Epithelial cell of proximal tubule (primary cell): Measurements from ENCODE around the gene OTOG. TPM values are rescaled to one million over a fixed set of nuclear protein-coding genes. Genes with fewer than 3 reads are reported as not detected.

Source experiments
- DNase-seq: peaks from one replicate; pipeline ENCODE4 v3.0.0-alpha.2; 2011; ENCODE audit warnings: low read depth
- H3K4me3 ChIP-seq: 2 replicates; pipeline ENCODE4 v1.5.1; 2011; ENCODE audit warnings: low read depth, mild to moderate bottlenecking, low read length
- total RNA-seq: library from RNA; depleted of rRNA; stranded (reverse); fragments of >200 nt; gene quantifications from 2 replicates; pipeline ENCODE4 v1.2.3, GENCODE V29; 2015
- TF ChIP-seq, protein P1 (sequence below): conservative IDR thresholded peaks from 2 replicates; pipeline ENCODE4 v1.5.1; 2012; ENCODE audit warnings: low read depth, mild to moderate bottlenecking, low read length

The OTOG gene
- total RNA-seq, 1 donor from 2014 or later: not detected

DNA sequence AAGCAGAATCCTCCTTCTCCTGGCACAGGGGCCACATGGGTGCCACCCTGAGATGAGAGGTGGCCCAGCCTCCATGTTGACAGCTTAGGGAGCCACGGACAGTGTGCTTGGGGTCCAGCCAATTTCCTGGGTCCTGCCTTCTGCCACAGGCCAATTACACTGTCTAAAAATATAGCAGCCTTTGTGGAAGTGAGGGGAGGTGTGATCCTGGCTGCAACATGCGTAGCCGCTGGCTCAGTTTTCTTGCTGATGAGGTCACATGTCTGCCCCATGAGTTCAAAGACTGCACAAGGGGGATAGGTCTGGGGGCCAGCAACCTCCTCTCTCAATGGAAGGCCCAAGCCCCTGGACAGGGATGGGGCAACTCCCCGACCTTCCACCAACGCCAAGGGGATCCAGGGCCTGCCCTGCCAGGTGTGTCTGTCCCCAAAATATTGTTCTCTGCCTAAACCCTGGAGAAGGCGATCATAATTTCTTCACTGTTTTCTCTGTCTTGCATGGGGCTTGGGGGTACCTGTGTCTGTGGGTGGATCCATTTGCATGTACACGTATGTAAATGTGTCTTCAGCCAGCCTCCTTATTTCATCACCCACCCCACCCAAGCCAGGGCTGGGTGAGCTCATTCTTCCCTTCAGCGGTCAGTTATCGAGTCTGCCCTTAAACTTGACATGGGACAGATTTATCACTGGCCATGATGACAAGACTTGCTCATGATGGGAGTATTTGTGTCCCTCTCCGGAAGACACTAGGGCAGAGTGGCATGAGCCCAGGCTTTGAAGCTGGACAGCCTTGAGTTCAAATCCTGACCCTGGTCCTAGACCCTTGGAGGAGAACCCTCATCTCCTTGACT lies 59.4 kb downstream of the OTOG start:
- no peak overlapping the region for H3K4me3 ChIP-seq
- TF ChIP-seq, protein P1, sequence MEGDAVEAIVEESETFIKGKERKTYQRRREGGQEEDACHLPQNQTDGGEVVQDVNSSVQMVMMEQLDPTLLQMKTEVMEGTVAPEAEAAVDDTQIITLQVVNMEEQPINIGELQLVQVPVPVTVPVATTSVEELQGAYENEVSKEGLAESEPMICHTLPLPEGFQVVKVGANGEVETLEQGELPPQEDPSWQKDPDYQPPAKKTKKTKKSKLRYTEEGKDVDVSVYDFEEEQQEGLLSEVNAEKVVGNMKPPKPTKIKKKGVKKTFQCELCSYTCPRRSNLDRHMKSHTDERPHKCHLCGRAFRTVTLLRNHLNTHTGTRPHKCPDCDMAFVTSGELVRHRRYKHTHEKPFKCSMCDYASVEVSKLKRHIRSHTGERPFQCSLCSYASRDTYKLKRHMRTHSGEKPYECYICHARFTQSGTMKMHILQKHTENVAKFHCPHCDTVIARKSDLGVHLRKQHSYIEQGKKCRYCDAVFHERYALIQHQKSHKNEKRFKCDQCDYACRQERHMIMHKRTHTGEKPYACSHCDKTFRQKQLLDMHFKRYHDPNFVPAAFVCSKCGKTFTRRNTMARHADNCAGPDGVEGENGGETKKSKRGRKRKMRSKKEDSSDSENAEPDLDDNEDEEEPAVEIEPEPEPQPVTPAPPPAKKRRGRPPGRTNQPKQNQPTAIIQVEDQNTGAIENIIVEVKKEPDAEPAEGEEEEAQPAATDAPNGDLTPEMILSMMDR: no peak
- DNase-seq: no peak

DNA sequence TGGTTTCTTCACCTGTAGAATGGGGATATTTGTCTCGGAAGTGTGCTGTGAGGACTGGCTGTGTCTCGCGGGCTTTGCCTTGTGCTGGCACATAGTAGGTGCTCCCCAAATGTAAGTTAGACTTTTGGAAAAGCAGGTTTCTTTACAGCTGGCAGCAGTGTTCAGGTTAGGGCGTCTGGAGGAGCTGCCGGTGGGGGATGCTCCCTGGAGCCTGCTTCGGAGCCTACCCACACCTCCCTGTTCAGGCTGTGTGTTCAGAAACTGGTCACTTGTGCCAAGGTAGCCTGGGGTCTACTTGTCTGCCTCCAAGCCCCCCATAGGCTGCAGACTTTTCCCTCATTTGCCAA lies 60.0 kb downstream of the OTOG start:
- TF ChIP-seq, protein P1: no peak
- DNase-seq: no peak
- no peak overlapping the region for H3K4me3 ChIP-seq

DNA sequence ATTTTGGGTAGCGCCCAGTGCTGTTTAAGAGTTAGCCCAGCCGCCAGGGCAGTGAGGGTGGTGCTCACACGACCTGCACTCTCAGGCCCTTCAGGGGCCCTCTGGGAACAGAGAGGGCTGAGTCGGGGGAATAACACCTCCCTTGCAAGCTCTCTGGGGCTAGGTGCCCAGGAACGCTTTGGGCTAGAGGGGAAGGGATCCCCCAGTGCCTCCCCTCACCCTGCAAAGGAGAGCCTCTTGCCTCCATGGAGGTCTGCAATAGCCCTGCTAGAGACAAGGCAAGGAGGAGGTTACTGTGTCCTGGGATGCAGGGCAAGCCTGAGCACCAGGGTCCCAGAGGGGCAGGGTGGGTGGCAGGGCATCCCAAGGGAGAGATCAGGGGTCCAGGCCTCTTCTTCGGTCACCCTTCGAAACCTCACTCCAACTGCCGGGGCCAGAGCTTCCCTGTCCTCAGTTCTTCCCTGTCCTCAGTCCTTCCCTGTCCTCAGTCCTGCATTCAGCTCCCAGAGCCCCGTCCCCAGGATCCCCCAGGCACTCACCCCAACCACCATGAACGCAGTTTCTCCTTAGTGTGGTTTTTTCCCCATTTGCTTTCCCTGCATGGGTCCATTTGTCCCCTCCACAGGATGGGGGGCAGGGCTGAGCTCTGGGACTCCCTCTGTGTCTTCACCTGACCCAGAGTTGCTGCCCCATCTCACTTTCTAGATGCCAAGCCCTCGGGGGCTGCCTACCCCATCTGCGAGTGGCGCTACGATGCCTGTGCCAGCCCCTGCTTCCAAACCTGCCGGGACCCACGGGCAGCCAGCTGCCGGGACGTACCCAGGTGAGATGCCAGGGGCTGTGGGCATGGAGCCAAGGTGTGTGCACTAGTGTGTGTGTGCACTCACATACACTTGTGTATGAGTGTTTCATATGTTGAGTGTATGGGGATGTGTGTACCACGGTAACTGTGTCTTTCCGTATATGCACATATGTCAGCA lies 60.8 kb downstream of the OTOG start:
- no peak overlapping the region for H3K4me3 ChIP-seq
- TF ChIP-seq, protein P1: no peak
- DNase-seq: no peak

DNA sequence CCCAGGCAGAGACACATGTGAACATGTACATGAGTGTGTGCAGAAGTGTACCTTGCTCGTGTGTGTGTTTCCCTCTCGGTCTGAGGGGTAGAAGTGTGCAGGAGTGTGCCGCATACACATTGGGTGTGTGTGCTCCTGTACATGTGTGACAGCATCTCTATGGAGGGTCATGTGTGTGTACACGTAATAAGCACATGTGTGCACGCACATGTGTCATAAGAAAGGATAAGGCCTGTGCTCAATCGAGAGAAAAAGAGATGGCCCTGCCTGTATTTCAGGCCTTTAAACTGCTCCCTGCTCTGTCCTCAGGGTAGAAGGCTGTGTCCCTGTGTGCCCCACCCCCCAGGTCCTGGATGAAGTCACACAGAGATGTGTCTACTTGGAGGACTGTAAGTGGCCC lies 61.8 kb downstream of the OTOG start:
- TF ChIP-seq, protein P1: no peak
- DNase-seq: no peak
- no peak overlapping the region for H3K4me3 ChIP-seq

DNA sequence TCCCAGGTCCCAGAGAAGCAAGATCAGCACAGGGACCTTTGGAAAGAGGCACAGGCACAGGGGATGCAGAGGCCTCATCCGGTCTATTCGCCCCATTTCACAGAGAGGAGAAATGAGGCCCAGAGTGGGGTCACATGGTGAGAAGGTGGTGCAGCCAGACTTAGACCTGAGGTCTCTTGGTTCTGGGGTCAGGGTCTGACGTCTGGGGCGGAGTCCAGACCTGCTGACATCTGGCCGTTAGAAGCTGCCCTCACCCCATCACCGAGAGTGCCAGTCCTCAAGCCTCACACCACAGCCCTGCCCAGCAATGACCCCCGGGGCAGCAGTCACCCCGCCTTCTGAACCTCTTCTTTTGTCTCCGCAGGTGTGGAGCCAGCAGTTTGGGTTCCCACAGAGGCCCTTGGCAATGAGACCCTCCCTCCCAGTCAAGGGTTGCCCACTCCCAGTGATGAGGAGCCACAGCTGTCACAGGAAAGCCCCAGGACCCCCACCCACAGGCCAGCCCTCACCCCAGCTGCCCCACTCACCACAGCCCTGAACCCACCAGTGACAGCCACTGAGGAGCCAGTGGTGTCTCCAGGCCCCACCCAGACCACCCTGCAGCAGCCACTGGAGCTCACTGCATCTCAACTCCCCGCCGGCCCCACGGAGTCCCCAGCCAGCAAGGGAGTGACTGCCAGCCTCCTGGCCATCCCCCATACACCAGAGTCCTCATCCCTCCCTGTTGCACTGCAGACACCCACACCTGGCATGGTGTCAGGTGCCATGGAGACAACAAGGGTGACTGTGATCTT lies 62.4 kb downstream of the OTOG start:
- TF ChIP-seq, protein P1: no peak

DNA sequence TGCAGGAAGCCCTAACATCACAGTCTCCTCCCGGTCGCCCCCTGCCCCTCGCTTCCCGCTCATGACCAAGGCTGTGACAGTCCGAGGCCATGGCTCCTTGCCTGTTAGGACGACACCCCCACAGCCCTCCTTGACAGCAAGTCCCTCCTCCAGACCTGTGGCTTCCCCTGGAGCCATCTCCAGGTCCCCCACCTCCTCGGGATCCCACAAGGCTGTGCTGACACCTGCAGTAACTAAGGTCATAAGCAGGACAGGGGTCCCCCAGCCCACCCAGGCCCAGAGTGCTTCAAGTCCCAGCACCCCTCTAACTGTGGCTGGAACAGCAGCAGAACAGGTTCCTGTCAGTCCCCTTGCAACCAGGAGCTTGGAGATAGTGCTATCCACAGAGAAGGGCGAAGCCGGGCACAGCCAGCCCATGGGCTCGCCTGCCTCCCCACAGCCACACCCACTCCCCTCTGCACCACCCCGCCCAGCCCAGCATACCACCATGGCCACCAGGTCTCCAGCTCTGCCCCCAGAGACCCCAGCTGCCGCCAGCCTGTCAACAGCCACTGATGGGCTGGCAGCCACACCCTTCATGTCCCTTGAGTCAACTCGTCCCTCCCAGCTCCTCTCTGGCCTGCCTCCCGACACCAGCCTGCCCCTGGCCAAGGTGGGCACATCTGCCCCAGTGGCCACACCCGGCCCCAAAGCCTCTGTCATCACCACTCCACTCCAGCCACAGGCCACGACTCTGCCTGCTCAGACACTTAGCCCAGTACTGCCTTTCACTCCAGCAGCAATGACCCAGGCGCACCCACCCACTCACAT lies 63.2 kb downstream of the OTOG start:
- no peak for DNase-seq
- TF ChIP-seq, protein P1: no peak
- no peak overlapping the region for H3K4me3 ChIP-seq

More for the DNA sequence above, 62.4 kb downstream of the OTOG start:
- DNase-seq: no peak
- no peak overlapping the region for H3K4me3 ChIP-seq
